Erythroblast (primary cell): ENCODE measurements around the gene SPTA1.

ENCODE experiments used
- GATA1 ChIP-seq: IDR thresholded peaks from 2 replicates; pipeline ENCODE4 v1.6.1; 2011; ENCODE audit warnings: low read depth, mild to moderate bottlenecking, control low read depth, low read length, moderate library complexity
- POLR2A ChIP-seq: IDR thresholded peaks from 2 replicates; pipeline ENCODE4 v1.6.1; 2011; ENCODE audit warnings: mild to moderate bottlenecking, low read length

DNA sequence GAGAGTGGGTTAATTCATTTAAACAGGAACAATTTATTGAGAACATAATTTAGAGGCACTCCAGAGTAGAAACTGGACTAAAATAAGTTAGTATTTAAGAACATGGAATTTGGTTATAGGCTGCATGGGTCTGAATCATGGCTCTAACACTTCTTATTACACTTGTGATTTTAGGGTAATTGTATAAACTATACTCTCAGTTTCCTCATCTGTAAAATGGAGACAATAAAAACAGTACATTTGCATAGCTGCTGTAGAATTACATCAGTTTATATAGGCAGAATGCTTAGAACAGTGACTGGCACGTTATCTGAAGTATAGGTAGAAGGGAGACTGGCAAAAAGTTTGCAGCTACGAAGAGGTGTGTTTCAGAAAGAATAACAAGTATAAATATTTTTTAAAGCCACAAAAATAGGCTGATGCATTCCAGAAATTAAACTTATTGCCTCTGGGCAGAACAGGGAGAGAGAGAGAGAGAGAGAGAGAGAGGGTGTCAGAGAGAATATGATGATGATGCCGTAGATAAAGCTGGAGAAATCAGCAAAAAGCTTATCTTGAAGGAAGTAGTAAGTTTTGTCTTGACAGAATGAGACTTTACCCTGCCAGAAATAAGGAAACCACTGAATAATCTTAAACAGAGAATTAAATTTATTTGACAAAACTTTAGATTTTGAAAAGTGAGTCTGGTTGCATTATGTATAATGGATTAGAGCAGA lies 42.2 kb upstream of the SPTA1 start:
- no peak for TF ChIP-seq POLR2A
- TF ChIP-seq GATA1: no peak
